Measurements from ENCODE around the gene MAGEF1. TPM values are rescaled to one million over a fixed set of nuclear protein-coding genes. Genes with fewer than 3 reads are reported as not detected.

Gene MAGEF1
- total and polyA plus RNA-seq, 2 experiments from 2014 or later, result 66.5 to 88.7 TPM

DNA sequence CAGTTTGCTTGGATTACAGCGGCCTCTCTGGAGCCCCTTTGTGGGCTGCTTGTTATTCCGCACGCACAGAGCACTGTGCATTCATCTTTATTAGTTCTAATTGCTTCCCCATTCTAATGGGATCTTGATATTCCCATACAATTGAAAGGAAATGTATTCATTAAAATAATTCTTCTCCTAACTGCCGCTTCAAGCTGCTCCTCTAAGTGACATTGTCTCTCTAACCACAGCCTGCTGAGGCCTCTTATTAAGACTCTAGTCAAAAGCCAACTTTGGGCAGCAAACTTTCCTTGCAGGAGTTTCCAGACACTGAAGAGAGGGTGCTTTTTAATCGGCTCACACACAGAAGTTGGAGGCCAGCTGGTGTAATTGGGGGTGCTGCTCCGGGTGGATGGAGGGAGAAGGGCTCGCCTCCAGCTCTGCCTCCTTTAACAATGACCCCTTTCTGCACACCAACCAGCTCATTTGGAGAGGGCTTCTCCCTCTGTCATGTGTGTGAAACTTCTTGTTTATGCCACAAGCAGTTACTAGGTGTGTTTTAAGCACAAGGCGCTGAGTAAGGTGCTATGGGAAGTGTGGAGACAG is 5.6 kb upstream of the MAGEF1 start:
- Histone ChIP-seq H3K36me3 (ENCODE audit: insufficient read depth) (no peaks in the 10 kb centered on the region), H3K27ac (ENCODE audit: low read depth) (peak overlapping the region; percentile 82; the same call in 1 of the 2 replicates), H3K9me2 (ENCODE audit: insufficient read depth) (no peaks in the 10 kb centered on the region), H4K20me1 (replicated peaks; ENCODE audit: insufficient read depth) (no peaks in the 10 kb centered on the region), H3K79me2 (replicated peaks; ENCODE audit: insufficient read depth) (no peaks in the 10 kb centered on the region), H3K4me1 (ENCODE audit: insufficient read depth) (peaks cover 30% of the 10 kb centered on the region), H2AFZ (peak overlapping the region; percentile 91; the same call in 1 of the 2 replicates), H3F3A (replicated peaks; ENCODE audit: low read depth) (0 out of 2 replicates have a peak, but pooled peaks cover 4% of the 10 kb centered on the region), H3K4me3 (peak overlapping the region; percentile 37), H3K4me2 (peak overlapping the region; percentile 69), H3K27me3 (ENCODE audit: insufficient read depth) (no peaks in the 10 kb centered on the region)
- DNase-seq (ENCODE audit: low spot score), result no peak
- H3K27me3 Mint-ChIP-seq (ENCODE audit: insufficient read depth, low read depth, poor library complexity), result no peaks in the 10 kb centered on the region
- no peak overlapping the region for H3K27ac Mint-ChIP-seq
- H3K4me1 Mint-ChIP-seq, result peaks cover 33% of the 10 kb centered on the region
- H3K4me3 Mint-ChIP-seq, result no peak overlapping the region
- H3K36me3 Mint-ChIP-seq (ENCODE audit: low read depth), result no peaks in the 10 kb centered on the region
- TF ChIP-seq EZH2phosphoT487 (IDR thresholded peaks at IDR 0.05; ENCODE audit: unreplicated experiment), result no peak
- TF ChIP-seq, protein P1, sequence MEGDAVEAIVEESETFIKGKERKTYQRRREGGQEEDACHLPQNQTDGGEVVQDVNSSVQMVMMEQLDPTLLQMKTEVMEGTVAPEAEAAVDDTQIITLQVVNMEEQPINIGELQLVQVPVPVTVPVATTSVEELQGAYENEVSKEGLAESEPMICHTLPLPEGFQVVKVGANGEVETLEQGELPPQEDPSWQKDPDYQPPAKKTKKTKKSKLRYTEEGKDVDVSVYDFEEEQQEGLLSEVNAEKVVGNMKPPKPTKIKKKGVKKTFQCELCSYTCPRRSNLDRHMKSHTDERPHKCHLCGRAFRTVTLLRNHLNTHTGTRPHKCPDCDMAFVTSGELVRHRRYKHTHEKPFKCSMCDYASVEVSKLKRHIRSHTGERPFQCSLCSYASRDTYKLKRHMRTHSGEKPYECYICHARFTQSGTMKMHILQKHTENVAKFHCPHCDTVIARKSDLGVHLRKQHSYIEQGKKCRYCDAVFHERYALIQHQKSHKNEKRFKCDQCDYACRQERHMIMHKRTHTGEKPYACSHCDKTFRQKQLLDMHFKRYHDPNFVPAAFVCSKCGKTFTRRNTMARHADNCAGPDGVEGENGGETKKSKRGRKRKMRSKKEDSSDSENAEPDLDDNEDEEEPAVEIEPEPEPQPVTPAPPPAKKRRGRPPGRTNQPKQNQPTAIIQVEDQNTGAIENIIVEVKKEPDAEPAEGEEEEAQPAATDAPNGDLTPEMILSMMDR (conservative IDR thresholded peaks at IDR 0.05; ENCODE audit: low read depth in 2 of 2), result peak in 1 of 2 experiments; percentile 24; a peak in 1 of 4 replicates
- no peaks in the 10 kb centered on the region for H3K9me3 Mint-ChIP-seq
- peak; percentile 10 for ATAC-seq

DNA sequence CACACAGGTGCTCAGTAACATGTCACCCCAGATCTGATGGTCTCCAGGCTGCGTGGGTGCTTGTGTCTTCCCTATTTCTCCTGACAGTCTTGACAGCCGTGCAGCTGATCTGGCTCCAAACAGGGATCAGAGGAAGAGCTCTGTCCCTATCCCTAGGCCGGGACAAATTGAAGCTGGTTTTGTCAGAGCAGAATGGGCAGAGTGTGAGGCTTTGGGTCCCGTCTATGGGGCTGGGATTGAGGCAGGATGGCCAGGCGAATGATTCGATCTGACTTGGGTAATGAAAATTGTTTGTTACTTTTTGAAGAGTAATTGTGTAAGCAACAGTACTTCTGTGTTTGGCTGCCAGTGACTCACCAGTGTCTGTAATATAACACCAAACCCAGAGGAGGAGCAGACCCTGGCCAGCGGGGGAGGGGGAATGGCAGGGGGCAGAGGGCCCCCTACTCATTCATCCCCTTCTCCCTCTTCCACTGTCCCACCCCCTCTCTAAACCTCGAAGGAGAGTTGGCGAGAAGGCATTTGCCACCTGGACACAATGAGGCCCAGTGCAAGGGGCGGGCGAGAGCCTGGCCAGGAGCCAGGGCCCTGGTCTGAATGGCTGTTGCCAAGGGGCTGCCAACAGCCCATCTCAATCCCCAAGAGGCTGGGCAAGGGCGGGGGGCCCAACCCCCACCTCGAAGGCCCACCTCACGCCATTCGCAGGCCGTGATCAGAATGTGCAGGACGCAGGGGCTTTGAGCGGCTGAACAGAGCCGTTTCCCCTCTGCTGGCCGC is 4.9 kb upstream of the MAGEF1 start:
- peak overlapping the region; percentile 13; the same call in 1 of the 2 replicates for H3K27ac Mint-ChIP-seq
- ATAC-seq (peak; percentile 75), DNase-seq (ENCODE audit: low spot score) (peak; percentile 67)
- peaks cover 33% of the 10 kb centered on the region for H3K4me1 ChIP-seq (ENCODE audit: insufficient read depth)
- H3K4me1 Mint-ChIP-seq, result peaks cover 37% of the 10 kb centered on the region
- H3K4me3 Mint-ChIP-seq, result peak overlapping the region; percentile 18
- H3K27ac ChIP-seq (ENCODE audit: low read depth), result peak overlapping the region; percentile 82; the same call in 1 of the 2 replicates
- no peaks in the 10 kb centered on the region for H3K27me3 ChIP-seq (ENCODE audit: insufficient read depth)
- no peak for TF ChIP-seq EZH2 (IDR thresholded peaks at IDR 0.05; ENCODE audit: low read depth, unreplicated experiment)
- peak overlapping the region; percentile 91; the same call in 1 of the 2 replicates for H2AFZ ChIP-seq
- H3K9me2 ChIP-seq (ENCODE audit: insufficient read depth), result no peaks in the 10 kb centered on the region
- no peaks in the 10 kb centered on the region for H3K36me3 ChIP-seq (ENCODE audit: insufficient read depth)
- no peaks in the 10 kb centered on the region for H4K20me1 ChIP-seq (replicated peaks; ENCODE audit: insufficient read depth)
- no peaks in the 10 kb centered on the region for H3K79me2 ChIP-seq (replicated peaks; ENCODE audit: insufficient read depth)
- no peaks in the 10 kb centered on the region for H3K36me3 Mint-ChIP-seq (ENCODE audit: low read depth)
- H3K4me2 ChIP-seq, result peak overlapping the region; percentile 69
- peak overlapping the region; percentile 37; the same call in 1 of the 2 replicates for H3K4me3 ChIP-seq
- H3F3A ChIP-seq (replicated peaks; ENCODE audit: low read depth), result 0 out of 2 replicates have a peak, but pooled peaks cover 4% of the 10 kb centered on the region
- H3K27me3 Mint-ChIP-seq (ENCODE audit: insufficient read depth, low read depth, poor library complexity), result no peaks in the 10 kb centered on the region
- no peaks in the 10 kb centered on the region for H3K9me3 Mint-ChIP-seq

DNA sequence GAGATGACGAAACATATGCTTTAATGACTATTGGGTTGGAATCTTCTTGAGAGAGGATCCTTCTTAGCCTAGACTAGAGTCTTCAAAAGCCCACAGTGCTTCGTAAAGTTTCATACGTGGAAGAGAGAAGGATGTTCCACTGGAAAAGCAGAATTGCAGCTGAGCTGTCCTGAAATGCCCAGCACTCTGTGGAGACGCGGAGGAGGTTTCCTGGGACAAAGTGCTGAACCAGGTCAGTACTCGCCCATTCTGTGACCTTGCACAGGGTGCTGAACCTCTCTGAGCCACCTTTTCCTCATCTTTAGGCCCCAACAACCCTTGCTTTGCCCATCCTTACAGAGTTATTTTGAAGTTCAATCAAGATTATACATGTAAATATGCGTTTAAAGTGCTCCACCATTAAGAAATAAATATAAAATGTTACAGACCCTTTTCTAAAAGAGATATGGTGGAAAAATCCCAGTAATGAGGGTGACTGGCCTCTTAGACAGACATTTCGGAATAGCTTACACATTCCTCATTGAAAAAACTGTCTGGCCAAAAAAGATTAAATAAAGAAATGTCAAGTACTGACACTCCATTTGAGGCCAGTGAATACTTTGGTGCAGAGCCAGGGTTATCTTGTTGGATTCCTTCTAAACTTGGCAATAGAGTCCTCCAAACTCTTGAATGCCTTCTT is 4.2 kb upstream of the MAGEF1 start:
- Histone ChIP-seq H2AFZ (0 out of 2 replicates have a peak overlapping the region, but pooled peaks have one; percentile 91), H3K4me3 (peak overlapping the region; percentile 37; the same call in 1 of the 2 replicates), H3K27ac (ENCODE audit: low read depth) (0 out of 2 replicates have a peak overlapping the region, but pooled peaks have one; percentile 82), H3K9me2 (ENCODE audit: insufficient read depth) (no peaks in the 10 kb centered on the region), H3K4me1 (ENCODE audit: insufficient read depth) (peaks cover 33% of the 10 kb centered on the region), H3F3A (replicated peaks; ENCODE audit: low read depth) (0 out of 2 replicates have a peak, but pooled peaks cover 4% of the 10 kb centered on the region), H3K27me3 (ENCODE audit: insufficient read depth) (no peaks in the 10 kb centered on the region), H3K79me2 (replicated peaks; ENCODE audit: insufficient read depth) (peaks cover 3% of the 10 kb centered on the region), H4K20me1 (replicated peaks; ENCODE audit: insufficient read depth) (no peaks in the 10 kb centered on the region), H3K36me3 (ENCODE audit: insufficient read depth) (no peaks in the 10 kb centered on the region), H3K4me2 (peak overlapping the region; percentile 69)
- peak overlapping the region; percentile 18; the same call in 1 of the 3 replicates for H3K4me3 Mint-ChIP-seq
- H3K27me3 Mint-ChIP-seq (ENCODE audit: insufficient read depth, low read depth, poor library complexity), result peaks cover under 1% of the 10 kb centered on the region
- no peaks in the 10 kb centered on the region for H3K36me3 Mint-ChIP-seq (ENCODE audit: low read depth)
- H3K4me1 Mint-ChIP-seq, result peaks cover 37% of the 10 kb centered on the region
- no peak for DNase-seq (ENCODE audit: low spot score)
- no peak for ATAC-seq
- H3K9me3 Mint-ChIP-seq, result no peaks in the 10 kb centered on the region
- H3K27ac Mint-ChIP-seq, result peak overlapping the region; percentile 4; the same call in 1 of the 2 replicates
- no peak for TF ChIP-seq POLR2AphosphoS5 (IDR thresholded peaks at IDR 0.05; ENCODE audit: low read depth)
